Measurements from ENCODE around the gene ZNF469. TPM values are rescaled to one million over a fixed set of nuclear protein-coding genes. Genes with fewer than 3 reads are reported as not detected.

The ZNF469 gene
- total RNA-seq, 1 donor from 2014 or later, result under 0.01 TPM

DNA sequence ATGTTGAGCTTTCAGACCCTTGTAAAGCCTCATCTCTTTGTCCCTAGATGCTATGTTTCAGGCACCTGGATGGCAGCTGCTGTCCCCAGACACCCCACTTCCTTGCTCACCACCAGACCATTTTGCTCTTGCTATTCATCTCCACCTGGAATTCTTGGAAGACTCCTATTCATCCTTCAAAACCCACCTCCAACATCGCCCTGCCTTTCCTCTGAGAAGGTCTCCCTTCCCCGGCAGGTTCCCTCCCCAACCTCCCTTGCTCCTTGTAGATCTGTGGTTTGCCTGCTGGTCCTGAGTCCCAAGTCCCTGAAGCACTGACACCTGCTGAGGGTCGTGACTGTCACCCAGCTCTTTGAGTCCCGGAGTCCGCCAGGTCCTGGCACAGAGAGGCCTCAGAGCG is 9.9 kb downstream of the ZNF469 start:
- no peak overlapping the region for H3K4me3 ChIP-seq (ENCODE audit: low read depth, low read length)
- DNase-seq (ENCODE audit: low read depth) (no peak), FAIRE-seq (no peak)
- no peaks in the 10 kb centered on the region for H3K27me3 ChIP-seq (ENCODE audit: control insufficient read depth, insufficient read depth, low read length)
- TF ChIP-seq, protein P1, sequence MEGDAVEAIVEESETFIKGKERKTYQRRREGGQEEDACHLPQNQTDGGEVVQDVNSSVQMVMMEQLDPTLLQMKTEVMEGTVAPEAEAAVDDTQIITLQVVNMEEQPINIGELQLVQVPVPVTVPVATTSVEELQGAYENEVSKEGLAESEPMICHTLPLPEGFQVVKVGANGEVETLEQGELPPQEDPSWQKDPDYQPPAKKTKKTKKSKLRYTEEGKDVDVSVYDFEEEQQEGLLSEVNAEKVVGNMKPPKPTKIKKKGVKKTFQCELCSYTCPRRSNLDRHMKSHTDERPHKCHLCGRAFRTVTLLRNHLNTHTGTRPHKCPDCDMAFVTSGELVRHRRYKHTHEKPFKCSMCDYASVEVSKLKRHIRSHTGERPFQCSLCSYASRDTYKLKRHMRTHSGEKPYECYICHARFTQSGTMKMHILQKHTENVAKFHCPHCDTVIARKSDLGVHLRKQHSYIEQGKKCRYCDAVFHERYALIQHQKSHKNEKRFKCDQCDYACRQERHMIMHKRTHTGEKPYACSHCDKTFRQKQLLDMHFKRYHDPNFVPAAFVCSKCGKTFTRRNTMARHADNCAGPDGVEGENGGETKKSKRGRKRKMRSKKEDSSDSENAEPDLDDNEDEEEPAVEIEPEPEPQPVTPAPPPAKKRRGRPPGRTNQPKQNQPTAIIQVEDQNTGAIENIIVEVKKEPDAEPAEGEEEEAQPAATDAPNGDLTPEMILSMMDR (IDR thresholded peaks at IDR 0.05; ENCODE audit: insufficient read depth, low read length, severe bottlenecking), result no peak
- H3K36me3 ChIP-seq (ENCODE audit: control insufficient read depth, insufficient read depth, low read length), result no peaks in the 10 kb centered on the region

DNA sequence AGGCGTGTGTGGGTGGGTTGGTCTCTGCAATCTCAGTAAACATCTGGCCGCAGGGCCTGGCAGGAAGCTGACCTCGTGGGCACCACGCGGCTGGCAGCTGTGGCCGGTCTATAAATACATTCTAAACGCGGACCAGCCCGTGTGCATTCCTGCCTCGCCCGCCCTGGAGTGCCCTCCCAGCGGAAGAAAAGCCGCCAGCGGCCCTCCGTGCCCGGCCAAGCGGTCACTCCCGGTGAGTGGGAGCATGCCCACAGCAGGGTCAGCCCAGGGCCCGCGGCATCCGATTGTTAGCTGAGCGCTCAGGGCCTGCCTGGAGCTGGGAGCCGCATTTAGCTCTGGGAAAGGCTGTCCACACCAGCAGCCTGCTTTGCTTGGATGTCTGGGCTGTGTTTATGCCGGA is 10.3 kb downstream of the ZNF469 start:
- TF ChIP-seq, protein P1 (IDR thresholded peaks at IDR 0.05; ENCODE audit: insufficient read depth, low read length, severe bottlenecking), result no peak
- no peak for FAIRE-seq
- no peak overlapping the region for H3K4me3 ChIP-seq (ENCODE audit: low read depth, low read length)
- no peaks in the 10 kb centered on the region for H3K36me3 ChIP-seq (ENCODE audit: control insufficient read depth, insufficient read depth, low read length)
- H3K27me3 ChIP-seq (ENCODE audit: control insufficient read depth, insufficient read depth, low read length), result no peaks in the 10 kb centered on the region
- DNase-seq (ENCODE audit: low read depth), result no peak

DNA sequence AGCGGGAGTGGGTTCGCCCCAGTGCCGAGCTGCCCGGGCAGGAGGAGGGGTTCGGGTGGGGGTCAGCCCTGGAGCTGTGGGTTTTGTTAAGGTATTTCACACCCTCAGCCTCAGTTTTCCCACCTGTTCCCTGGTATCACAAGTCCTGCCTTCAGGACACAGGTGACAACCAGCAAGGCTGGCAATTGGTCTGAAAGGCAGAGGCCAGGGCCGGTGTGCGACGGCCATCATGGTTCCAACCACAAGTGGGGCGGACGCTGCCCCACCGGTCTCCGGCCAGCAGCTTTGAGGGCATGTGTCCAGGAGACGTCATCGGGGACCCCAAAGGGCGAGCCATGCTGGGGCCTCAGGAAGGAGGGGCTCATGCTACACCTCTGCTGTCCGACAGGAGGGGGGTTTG is 10.8 kb downstream of the ZNF469 start:
- no peaks in the 10 kb centered on the region for H3K36me3 ChIP-seq (ENCODE audit: control insufficient read depth, insufficient read depth, low read length)
- H3K27me3 ChIP-seq (ENCODE audit: control insufficient read depth, insufficient read depth, low read length), result no peaks in the 10 kb centered on the region
- TF ChIP-seq, protein P1 (IDR thresholded peaks at IDR 0.05; ENCODE audit: insufficient read depth, low read length, severe bottlenecking), result no peak
- FAIRE-seq (no peak), DNase-seq (ENCODE audit: low read depth) (no peak)
- no peak overlapping the region for H3K4me3 ChIP-seq (ENCODE audit: low read depth, low read length)

DNA sequence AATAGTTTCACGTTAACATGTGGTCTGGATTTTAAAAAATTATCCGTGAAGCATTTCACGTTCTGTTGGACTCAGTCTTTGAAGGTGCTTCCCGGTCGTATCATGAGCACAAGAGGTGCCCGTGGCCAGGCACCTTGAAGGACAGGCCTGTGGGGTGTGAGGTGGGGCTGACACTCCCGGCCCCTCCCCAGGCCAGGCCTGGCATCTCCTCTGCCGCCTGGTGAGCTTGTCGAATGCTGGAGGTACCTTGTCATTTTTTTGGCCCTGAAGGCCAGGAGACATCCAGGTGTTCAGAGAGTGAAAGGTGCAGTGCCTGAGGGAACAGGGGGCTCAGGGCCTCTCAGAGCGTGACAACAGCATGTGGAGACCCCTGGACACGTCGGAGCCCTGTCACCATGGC is 11.7 kb downstream of the ZNF469 start:
- Histone ChIP-seq H3K27me3 (ENCODE audit: control insufficient read depth, insufficient read depth, low read length) (no peaks in the 10 kb centered on the region), H3K4me3 (ENCODE audit: low read depth, low read length) (no peak overlapping the region), H3K36me3 (ENCODE audit: control insufficient read depth, insufficient read depth, low read length) (no peaks in the 10 kb centered on the region)
- TF ChIP-seq, protein P1 (IDR thresholded peaks at IDR 0.05; ENCODE audit: insufficient read depth, low read length, severe bottlenecking), result no peak
- DNase-seq (ENCODE audit: low read depth) (no peak), FAIRE-seq (no peak)

DNA sequence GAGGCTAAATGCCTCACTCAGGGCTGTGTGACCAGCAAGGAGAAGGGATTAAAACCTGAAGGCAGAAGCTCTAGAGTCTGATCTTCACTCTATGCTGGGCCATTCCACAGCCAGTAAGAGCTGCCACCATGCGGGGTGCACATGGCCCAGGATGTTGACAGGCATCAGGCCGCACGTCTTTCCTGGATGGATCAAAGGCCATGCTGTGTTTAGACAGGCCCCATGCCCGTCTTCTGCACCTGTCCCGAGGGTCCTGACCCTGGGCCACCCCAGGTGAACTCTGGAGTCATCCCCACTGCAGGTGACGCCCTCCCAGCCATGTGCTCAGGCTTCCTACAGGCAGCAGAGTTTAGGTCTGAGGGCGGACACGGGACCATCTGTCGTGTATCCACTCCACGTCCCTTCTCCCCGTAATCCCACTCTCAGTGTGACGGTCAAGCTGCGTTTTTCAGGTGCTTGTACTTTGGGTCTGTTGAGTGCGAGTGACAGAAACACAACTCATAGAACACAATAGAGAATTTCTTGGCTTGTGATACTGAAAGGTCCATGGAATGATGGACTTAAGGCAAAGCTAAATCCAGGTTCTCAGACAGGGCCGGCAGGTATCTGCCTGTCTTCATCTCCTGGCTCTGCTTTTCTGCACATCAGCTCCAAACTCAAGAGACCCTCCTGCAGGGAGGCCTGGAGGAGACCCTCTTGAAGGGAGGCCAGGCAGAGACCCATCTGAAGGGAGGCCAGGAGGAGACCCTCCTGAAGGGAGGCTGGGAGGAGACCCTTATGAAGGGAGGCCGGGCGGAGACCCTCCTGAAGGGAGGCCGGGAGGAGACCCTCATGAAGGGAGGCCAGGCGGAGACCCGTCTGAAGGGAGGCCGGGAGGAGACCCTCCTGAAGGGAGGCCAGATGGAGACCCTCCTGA is 13.2 kb downstream of the ZNF469 start:
- FAIRE-seq, result peak; percentile 23
- no peaks in the 10 kb centered on the region for H3K36me3 ChIP-seq (ENCODE audit: control insufficient read depth, insufficient read depth, low read length)
- no peak for DNase-seq (ENCODE audit: low read depth)
- no peaks in the 10 kb centered on the region for H3K27me3 ChIP-seq (ENCODE audit: control insufficient read depth, insufficient read depth, low read length)
- no peak overlapping the region for H3K4me3 ChIP-seq (ENCODE audit: low read depth, low read length)
- TF ChIP-seq, protein P1 (IDR thresholded peaks at IDR 0.05; ENCODE audit: insufficient read depth, low read length, severe bottlenecking), result no peak

Data from bronchial epithelial cell (primary cell).